ENCODE measurements around the gene MED13.

MED13 gene

GRCh38 chr17:62049299-62049698 is 15.8 kb downstream of the MED13 start:
- TF ChIP-seq CTCF (IDR thresholded peaks at IDR 0.05; ENCODE audit: extremely low read depth, insufficient read depth, missing control alignments) = no peak
- no peak for DNase-seq (ENCODE audit: low spot score)
- in situ Hi-C loops (cut with MboI; ENCODE audit: low pct_unique_long_range_greater_than_20kb, low sequenced_read_pairs, unreplicated experiment) = no loop called here

- in situ Hi-C loops (cut with MboI; ENCODE audit: low pct_unique_long_range_greater_than_20kb, low sequenced_read_pairs, unreplicated experiment) = no loop called here
- no peak for DNase-seq (ENCODE audit: low spot score)
Observed at GRCh38 chr17:62048262-62048661, 16.8 kb downstream of the MED13 start.

GRCh38 chr17:62045517-62045916 is 19.6 kb downstream of the MED13 start:
- no peak for DNase-seq (ENCODE audit: low spot score)
- in situ Hi-C loops (cut with MboI; ENCODE audit: low pct_unique_long_range_greater_than_20kb, low sequenced_read_pairs, unreplicated experiment) = no loop called here
- TF ChIP-seq CTCF (IDR thresholded peaks at IDR 0.05; ENCODE audit: extremely low read depth, insufficient read depth, missing control alignments) = no peak

More at GRCh38 chr17:62048262-62048661, 16.8 kb downstream of the MED13 start:
- TF ChIP-seq CTCF (IDR thresholded peaks at IDR 0.05; ENCODE audit: extremely low read depth, insufficient read depth, missing control alignments) = no peak

- in situ Hi-C loops (cut with MboI; ENCODE audit: low pct_unique_long_range_greater_than_20kb, low sequenced_read_pairs, unreplicated experiment) = no loop called here
- no peak for DNase-seq (ENCODE audit: low spot score)
- no peak for TF ChIP-seq CTCF (IDR thresholded peaks at IDR 0.05; ENCODE audit: extremely low read depth, insufficient read depth, missing control alignments)
Observed at GRCh38 chr17:62045109-62045508, 20.0 kb downstream of the MED13 start.

GRCh38 chr17:62043602-62044001 is 21.5 kb downstream of the MED13 start:
- TF ChIP-seq CTCF (IDR thresholded peaks at IDR 0.05; ENCODE audit: extremely low read depth, insufficient read depth, missing control alignments) = no peak
- DNase-seq (ENCODE audit: low spot score) = no peak
- in situ Hi-C loops (cut with MboI; ENCODE audit: low pct_unique_long_range_greater_than_20kb, low sequenced_read_pairs, unreplicated experiment) = no loop called here

- in situ Hi-C loops (cut with MboI; ENCODE audit: low pct_unique_long_range_greater_than_20kb, low sequenced_read_pairs, unreplicated experiment) = no loop called here
- TF ChIP-seq CTCF (IDR thresholded peaks at IDR 0.05; ENCODE audit: extremely low read depth, insufficient read depth, missing control alignments) = no peak
- DNase-seq (ENCODE audit: low spot score) = no peak
Observed at GRCh38 chr17:62043140-62043539, 21.9 kb downstream of the MED13 start.

GRCh38 chr17:62038248-62038647 is 26.8 kb downstream of the MED13 start:
- no peak for TF ChIP-seq CTCF (IDR thresholded peaks at IDR 0.05; ENCODE audit: extremely low read depth, insufficient read depth, missing control alignments)
- DNase-seq (ENCODE audit: low spot score) = no peak
- in situ Hi-C loops (cut with MboI; ENCODE audit: low pct_unique_long_range_greater_than_20kb, low sequenced_read_pairs, unreplicated experiment) = no loop called here
